ENCODE measurements around the gene POU6F2. TPM values are rescaled to one million over a fixed set of nuclear protein-coding genes. Genes with fewer than 3 reads are reported as not detected.

Gene POU6F2
- total and polyA plus RNA-seq, 2 donors (not counting 1 experiment from before 2014, with no cell fraction given): 0.47 TPM; not detected in 1

- H3K27me3 Mint-ChIP-seq: no peaks in the 10 kb centered on the region
- DNase-seq (no peak), ATAC-seq (ENCODE audit: low read depth) (no peak)
- H3K4me3 Mint-ChIP-seq: no peak overlapping the region
- H3K27ac Mint-ChIP-seq: no peak overlapping the region
- Histone ChIP-seq H4K20me1 (ENCODE audit: control insufficient read depth, insufficient read depth, low read length, poor library complexity, severe bottlenecking) (no peaks in the 10 kb centered on the region), H3K4me1 (ENCODE audit: control insufficient read depth in 2 of 2, insufficient read depth in 2 of 2, low read length in 2 of 2) (no peaks in the 10 kb centered on the region), H3K36me3 (replicated peaks in 1 of 2; ENCODE audit: control extremely low read depth in 1 of 2, control insufficient read depth in 1 of 2, extremely low read depth in 1 of 2, insufficient read depth in 2 of 2, low read length in 1 of 2) (no peaks in the 10 kb centered on the region), H3K9ac (ENCODE audit: low read length) (no peak overlapping the region), H3K27me3 (replicated peaks in 1 of 4; ENCODE audit: control extremely low read depth in 1 of 4, control insufficient read depth in 3 of 4, insufficient read depth in 4 of 4, low read length in 3 of 4) (no peaks in the 10 kb centered on the region), H3K9me3 (ENCODE audit: control extremely low read depth in 1 of 3, control insufficient read depth in 2 of 3, insufficient read depth in 1 of 3, low read length in 2 of 3) (no peaks in the 10 kb centered on the region), H2AFZ (ENCODE audit: insufficient read depth, low read depth, low read length, poor library complexity, severe bottlenecking) (no peak overlapping the region), H3K4me3 (ENCODE audit: control extremely low read depth in 1 of 5, extremely low read depth in 1 of 5, insufficient read depth in 1 of 5, low read depth in 2 of 5, low read length in 4 of 5) (no peak overlapping the region), H3K79me2 (ENCODE audit: control insufficient read depth, insufficient read depth, low read length) (no peaks in the 10 kb centered on the region), H3K4me2 (replicated peaks; ENCODE audit: low read depth, low read length, poor library complexity, severe bottlenecking) (no peak overlapping the region), H3K27ac (ENCODE audit: low read length in 2 of 2) (no peak overlapping the region)
- intact Hi-C loops (cut with micrococcal nuclease): no loop called here
- no peaks in the 10 kb centered on the region for H3K9me3 Mint-ChIP-seq (ENCODE audit: insufficient read depth)
- ChIA-PET POLR2A (no interaction called here), CTCF (no interaction called here)
- H3K4me1 Mint-ChIP-seq: no peaks in the 10 kb centered on the region
- 95% methylated on average over 10 of the region's 10 CpGs for WGBS (ENCODE audit: insufficient coverage)
- no peak for TF ChIP-seq CTCF (IDR thresholded peaks at IDR 0.05)
- no peak for TF ChIP-seq EZH2 (IDR thresholded peaks at IDR 0.05; ENCODE audit: borderline replicate concordance, insufficient read depth, low read depth, low read length, poor library complexity, severe bottlenecking)
Observed at GRCh38 chr7:39339591-39339990, 361.9 kb downstream of the POU6F2 start.

DNA sequence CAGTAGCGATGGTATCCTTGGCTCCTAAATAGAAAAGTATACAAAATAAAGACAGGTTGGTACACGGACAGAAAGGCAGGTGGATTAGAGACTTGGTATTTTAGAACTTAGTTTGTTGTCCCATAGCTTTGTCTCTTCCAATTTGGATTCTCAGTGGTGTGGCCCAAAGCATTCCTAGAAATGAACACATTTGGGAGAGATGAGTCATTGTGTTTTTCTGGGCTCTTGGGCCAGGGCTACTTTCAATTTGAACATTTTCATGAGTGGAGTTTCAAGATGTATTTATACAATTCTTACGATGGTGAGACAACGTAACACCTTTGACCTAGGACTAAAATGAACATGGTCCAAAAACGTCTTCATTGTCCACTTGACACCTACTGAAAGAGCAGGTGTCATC is 363.4 kb downstream of the POU6F2 start:
- Histone ChIP-seq H3K4me2 (replicated peaks; ENCODE audit: low read depth, low read length, poor library complexity, severe bottlenecking) (no peak overlapping the region), H2AFZ (ENCODE audit: insufficient read depth, low read depth, low read length, poor library complexity, severe bottlenecking) (no peak overlapping the region), H3K36me3 (replicated peaks in 1 of 2; ENCODE audit: control extremely low read depth in 1 of 2, control insufficient read depth in 1 of 2, extremely low read depth in 1 of 2, insufficient read depth in 2 of 2, low read length in 1 of 2) (no peaks in the 10 kb centered on the region), H3K4me1 (ENCODE audit: control insufficient read depth in 2 of 2, insufficient read depth in 2 of 2, low read length in 2 of 2) (no peaks in the 10 kb centered on the region), H3K9ac (ENCODE audit: low read length) (no peak overlapping the region), H3K9me3 (ENCODE audit: control extremely low read depth in 1 of 3, control insufficient read depth in 2 of 3, insufficient read depth in 1 of 3, low read length in 2 of 3) (no peaks in the 10 kb centered on the region), H3K27ac (ENCODE audit: low read length in 2 of 2) (no peak overlapping the region), H3K27me3 (replicated peaks in 1 of 4; ENCODE audit: control extremely low read depth in 1 of 4, control insufficient read depth in 3 of 4, insufficient read depth in 4 of 4, low read length in 3 of 4) (no peaks in the 10 kb centered on the region), H4K20me1 (ENCODE audit: control insufficient read depth, insufficient read depth, low read length, poor library complexity, severe bottlenecking) (no peaks in the 10 kb centered on the region), H3K79me2 (ENCODE audit: control insufficient read depth, insufficient read depth, low read length) (no peaks in the 10 kb centered on the region), H3K4me3 (ENCODE audit: control extremely low read depth in 1 of 5, extremely low read depth in 1 of 5, insufficient read depth in 1 of 5, low read depth in 2 of 5, low read length in 4 of 5) (no peak overlapping the region)
- TF ChIP-seq EZH2 (IDR thresholded peaks at IDR 0.05; ENCODE audit: borderline replicate concordance, insufficient read depth, low read depth, low read length, poor library complexity, severe bottlenecking): no peak
- no peak for TF ChIP-seq CTCF (IDR thresholded peaks at IDR 0.05)
- no peak for ATAC-seq (ENCODE audit: low read depth)
- Mint-ChIP-seq H3K4me3 (no peak overlapping the region), H3K4me1 (no peaks in the 10 kb centered on the region), H3K27ac (no peak overlapping the region), H3K27me3 (no peaks in the 10 kb centered on the region), H3K9me3 (ENCODE audit: insufficient read depth) (no peaks in the 10 kb centered on the region)
- ChIA-PET CTCF (no interaction called here), POLR2A (no interaction called here)
- WGBS (ENCODE audit: insufficient coverage): 100% methylated on average over 1 of the region's 5 CpGs
- no peak for DNase-seq
- intact Hi-C loops (cut with micrococcal nuclease): no loop called here
